Measurements from ENCODE around the gene LARP1. TPM values are rescaled to one million over a fixed set of nuclear protein-coding genes. Genes with fewer than 3 reads are reported as not detected.
A peak's percentile ranks its signal among the peaks of the same experiment; 100 is the strongest.

The LARP1 gene
- total and polyA plus RNA-seq, 2 experiments from 2014 or later = 133 to 302 TPM

GRCh38 chr5:154723740-154724505 lies 31.3 kb upstream of the LARP1 start:
- Mint-ChIP-seq H3K9me3 (no peaks in the 10 kb centered on the region), H3K27me3 (ENCODE audit: insufficient read depth, low read depth, poor library complexity) (no peaks in the 10 kb centered on the region), H3K36me3 (ENCODE audit: low read depth) (peaks cover 3% of the 10 kb centered on the region; the same call in 1 of the 3 replicates), H3K27ac (peak overlapping the region; percentile 27; the same call in 1 of the 2 replicates), H3K4me3 (no peak overlapping the region), H3K4me1 (peaks cover 58% of the 10 kb centered on the region)
- no peak overlapping the region for H2AFZ ChIP-seq
- H3K27me3 ChIP-seq (ENCODE audit: insufficient read depth) = no peaks in the 10 kb centered on the region
- H3K79me2 ChIP-seq (replicated peaks; ENCODE audit: insufficient read depth) = peaks cover 41% of the 10 kb centered on the region
- H3K36me3 ChIP-seq (ENCODE audit: insufficient read depth) = no peaks in the 10 kb centered on the region
- no peak overlapping the region for H3K27ac ChIP-seq (ENCODE audit: low read depth)
- ATAC-seq (no peak), DNase-seq (ENCODE audit: low spot score) (no peak)
- H4K20me1 ChIP-seq (replicated peaks; ENCODE audit: insufficient read depth) = no peaks in the 10 kb centered on the region
- no peak for TF ChIP-seq EZH2phosphoT487 (IDR thresholded peaks at IDR 0.05; ENCODE audit: unreplicated experiment)
- TF ChIP-seq ZNF114 (CRISPR knock-in tag; IDR thresholded peaks at IDR 0.05) = no peak
- TF ChIP-seq, protein P1, sequence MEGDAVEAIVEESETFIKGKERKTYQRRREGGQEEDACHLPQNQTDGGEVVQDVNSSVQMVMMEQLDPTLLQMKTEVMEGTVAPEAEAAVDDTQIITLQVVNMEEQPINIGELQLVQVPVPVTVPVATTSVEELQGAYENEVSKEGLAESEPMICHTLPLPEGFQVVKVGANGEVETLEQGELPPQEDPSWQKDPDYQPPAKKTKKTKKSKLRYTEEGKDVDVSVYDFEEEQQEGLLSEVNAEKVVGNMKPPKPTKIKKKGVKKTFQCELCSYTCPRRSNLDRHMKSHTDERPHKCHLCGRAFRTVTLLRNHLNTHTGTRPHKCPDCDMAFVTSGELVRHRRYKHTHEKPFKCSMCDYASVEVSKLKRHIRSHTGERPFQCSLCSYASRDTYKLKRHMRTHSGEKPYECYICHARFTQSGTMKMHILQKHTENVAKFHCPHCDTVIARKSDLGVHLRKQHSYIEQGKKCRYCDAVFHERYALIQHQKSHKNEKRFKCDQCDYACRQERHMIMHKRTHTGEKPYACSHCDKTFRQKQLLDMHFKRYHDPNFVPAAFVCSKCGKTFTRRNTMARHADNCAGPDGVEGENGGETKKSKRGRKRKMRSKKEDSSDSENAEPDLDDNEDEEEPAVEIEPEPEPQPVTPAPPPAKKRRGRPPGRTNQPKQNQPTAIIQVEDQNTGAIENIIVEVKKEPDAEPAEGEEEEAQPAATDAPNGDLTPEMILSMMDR (conservative IDR thresholded peaks at IDR 0.05; ENCODE audit: low read depth in 2 of 2) = peak in 1 of 2 experiments; percentile 30; a peak in 2 of 4 replicates
- TF ChIP-seq CREB1 (CRISPR knock-in tag; IDR thresholded peaks at IDR 0.05; ENCODE audit: low read depth) = no peak
- H3K4me1 ChIP-seq (ENCODE audit: insufficient read depth) = peaks cover 33% of the 10 kb centered on the region
- no peak overlapping the region for H3K4me2 ChIP-seq
- H3K9me2 ChIP-seq (ENCODE audit: insufficient read depth) = 0 out of 2 replicates have a peak, but pooled peaks cover 3% of the 10 kb centered on the region
- H3K4me3 ChIP-seq = no peak overlapping the region
- H3F3A ChIP-seq (replicated peaks; ENCODE audit: low read depth) = peaks cover 11% of the 10 kb centered on the region

DNA sequence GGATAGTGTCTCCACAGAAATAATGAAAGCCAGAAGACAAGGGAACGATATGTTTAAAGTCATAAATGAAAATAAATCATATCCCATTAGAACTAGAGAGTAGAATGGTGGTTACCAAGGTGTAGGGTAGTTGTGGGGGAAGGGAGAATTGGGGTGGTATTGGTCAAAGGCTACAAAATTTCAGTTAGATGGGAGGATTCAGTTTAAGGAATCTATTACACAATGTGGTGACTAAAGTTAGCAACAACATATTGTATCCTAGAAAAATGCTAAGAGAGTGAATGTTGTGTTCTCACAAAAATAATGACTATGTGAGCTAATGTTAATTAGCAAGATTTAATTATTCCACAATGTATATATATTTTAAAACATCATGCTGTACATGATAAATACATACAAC lies 27.8 kb upstream of the LARP1 start:
- Histone ChIP-seq H3K36me3 (ENCODE audit: insufficient read depth) (no peaks in the 10 kb centered on the region), H3K27me3 (ENCODE audit: insufficient read depth) (no peaks in the 10 kb centered on the region), H4K20me1 (replicated peaks; ENCODE audit: insufficient read depth) (no peaks in the 10 kb centered on the region), H3K4me3 (no peak overlapping the region), H3K27ac (ENCODE audit: low read depth) (no peak overlapping the region), H2AFZ (no peak overlapping the region), H3K4me2 (no peak overlapping the region), H3K4me1 (ENCODE audit: insufficient read depth) (peaks cover 23% of the 10 kb centered on the region), H3K79me2 (replicated peaks; ENCODE audit: insufficient read depth) (peaks cover 37% of the 10 kb centered on the region), H3F3A (replicated peaks; ENCODE audit: low read depth) (peaks cover 6% of the 10 kb centered on the region), H3K9me2 (ENCODE audit: insufficient read depth) (0 out of 2 replicates have a peak, but pooled peaks cover 3% of the 10 kb centered on the region)
- no peak for DNase-seq (ENCODE audit: low spot score)
- TF ChIP-seq STAT1 (IDR thresholded peaks at IDR 0.05; ENCODE audit: unreplicated experiment) = no peak
- Mint-ChIP-seq H3K9me3 (no peaks in the 10 kb centered on the region), H3K27ac (no peak overlapping the region), H3K4me1 (peaks cover 49% of the 10 kb centered on the region), H3K36me3 (ENCODE audit: low read depth) (peaks cover 3% of the 10 kb centered on the region; the same call in 1 of the 3 replicates), H3K27me3 (ENCODE audit: insufficient read depth, low read depth, poor library complexity) (peaks cover 2% of the 10 kb centered on the region), H3K4me3 (no peak overlapping the region)
- no peak for ATAC-seq

DNA sequence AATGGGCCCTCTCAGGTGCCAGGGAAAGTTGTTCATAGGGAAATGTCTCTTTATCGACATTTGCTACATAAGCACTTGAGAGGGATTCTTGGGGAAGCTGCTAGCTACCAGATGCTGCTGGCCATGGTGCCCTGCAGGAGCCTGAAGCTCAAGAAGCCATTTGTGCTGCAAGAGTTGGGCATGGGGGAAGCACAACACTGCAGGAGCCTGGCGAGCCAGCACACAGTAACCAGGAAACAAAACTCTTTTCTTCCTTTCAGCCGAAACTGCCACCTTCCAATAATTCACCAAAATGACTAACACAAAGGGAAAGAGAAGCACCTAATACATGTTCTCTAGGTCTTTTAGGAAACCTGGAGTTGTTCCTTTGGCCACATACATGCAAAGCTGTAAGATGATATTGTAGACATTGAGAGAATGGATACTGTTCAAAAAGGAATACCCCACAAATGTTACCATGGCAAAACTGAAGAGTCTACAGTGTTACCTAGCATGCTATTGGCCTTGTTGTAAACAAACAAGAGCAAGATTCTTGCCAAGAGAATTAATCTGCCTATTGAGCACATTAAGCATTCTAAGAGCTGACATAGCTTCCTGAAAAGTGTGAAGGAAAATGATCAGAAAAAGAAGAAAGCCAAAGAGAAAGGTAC lies 26.1 kb upstream of the LARP1 start:
- no peak for ATAC-seq
- no peaks in the 10 kb centered on the region for H3K36me3 ChIP-seq (ENCODE audit: insufficient read depth)
- H3K4me3 Mint-ChIP-seq = no peak overlapping the region

More for the DNA sequence above, 26.1 kb upstream of the LARP1 start:
- no peaks in the 10 kb centered on the region for H3K9me3 Mint-ChIP-seq
- Histone ChIP-seq H3K27me3 (ENCODE audit: insufficient read depth) (no peaks in the 10 kb centered on the region), H2AFZ (no peak overlapping the region), H3F3A (replicated peaks; ENCODE audit: low read depth) (no peaks in the 10 kb centered on the region; the same call in 1 of the 2 replicates), H3K27ac (ENCODE audit: low read depth) (no peak overlapping the region), H3K4me2 (no peak overlapping the region), H3K9me2 (ENCODE audit: insufficient read depth) (0 out of 2 replicates have a peak, but pooled peaks cover 3% of the 10 kb centered on the region), H3K4me1 (ENCODE audit: insufficient read depth) (peaks cover 14% of the 10 kb centered on the region), H3K79me2 (replicated peaks; ENCODE audit: insufficient read depth) (peaks cover 32% of the 10 kb centered on the region), H4K20me1 (replicated peaks; ENCODE audit: insufficient read depth) (no peaks in the 10 kb centered on the region; the same call in 1 of the 2 replicates), H3K4me3 (no peak overlapping the region)
- peaks cover 35% of the 10 kb centered on the region for H3K4me1 Mint-ChIP-seq
- no peak overlapping the region for H3K27ac Mint-ChIP-seq
- TF ChIP-seq JUNB (IDR thresholded peaks at IDR 0.05; ENCODE audit: unreplicated experiment) (no peak), ZNF114 (CRISPR knock-in tag; IDR thresholded peaks at IDR 0.05) (no peak), POLR2AphosphoS5 (IDR thresholded peaks at IDR 0.05; ENCODE audit: low read depth) (no peak), ETS1 (IDR thresholded peaks at IDR 0.05) (no peak), EZH2 (IDR thresholded peaks at IDR 0.05; ENCODE audit: low read depth, unreplicated experiment) (no peak)
- H3K36me3 Mint-ChIP-seq (ENCODE audit: low read depth) = peaks cover 3% of the 10 kb centered on the region; the same call in 1 of the 3 replicates
- H3K27me3 Mint-ChIP-seq (ENCODE audit: insufficient read depth, low read depth, poor library complexity) = peaks cover 2% of the 10 kb centered on the region
- DNase-seq (ENCODE audit: low spot score) = no peak

Measured in GM23338 (cell line).